ENCODE measurements around the gene MAPKAP1. TPM values are rescaled to one million over a fixed set of nuclear protein-coding genes. Genes with fewer than 3 reads are reported as not detected.

MAPKAP1 gene
- total RNA-seq, 2 experiments from 2014 or later = 53.2 to 59.4 TPM

GRCh38 chr9:125433461-125434011 is 273.5 kb downstream of the MAPKAP1 start:
- H3K36me3 Mint-ChIP-seq = no peaks in the 10 kb centered on the region
- H3K27ac Mint-ChIP-seq = no peak overlapping the region
- DNase-seq (no peak), ATAC-seq (no peak)
- H3K27me3 Mint-ChIP-seq = no peaks in the 10 kb centered on the region
- CTCF ChIA-PET = no interaction called here
- no peak overlapping the region for H3K4me3 Mint-ChIP-seq
- H3K9me3 Mint-ChIP-seq (ENCODE audit: low read depth) = no peaks in the 10 kb centered on the region
- H3K4me1 Mint-ChIP-seq = no peaks in the 10 kb centered on the region

GRCh38 chr9:125432715-125433385 is 274.2 kb downstream of the MAPKAP1 start:
- H3K27me3 Mint-ChIP-seq = no peaks in the 10 kb centered on the region
- ATAC-seq = no peak
- H3K36me3 Mint-ChIP-seq = no peaks in the 10 kb centered on the region
- H3K27ac Mint-ChIP-seq = no peak overlapping the region
- no peaks in the 10 kb centered on the region for H3K4me1 Mint-ChIP-seq
- no peak for DNase-seq
- CTCF ChIA-PET = no interaction called here
- H3K9me3 Mint-ChIP-seq (ENCODE audit: low read depth) = no peaks in the 10 kb centered on the region
- H3K4me3 Mint-ChIP-seq = no peak overlapping the region

- no peak for ATAC-seq
- H3K9me3 Mint-ChIP-seq (ENCODE audit: low read depth) = no peaks in the 10 kb centered on the region
- no peak overlapping the region for H3K4me3 Mint-ChIP-seq
- H3K4me1 Mint-ChIP-seq = no peaks in the 10 kb centered on the region
- no peaks in the 10 kb centered on the region for H3K27me3 Mint-ChIP-seq
- H3K27ac Mint-ChIP-seq = no peak overlapping the region
- CTCF ChIA-PET = no interaction called here
- DNase-seq = no peak
- H3K36me3 Mint-ChIP-seq = no peaks in the 10 kb centered on the region
Measured at GRCh38 chr9:125431741-125432271, 275.2 kb downstream of the MAPKAP1 start.

- Mint-ChIP-seq H3K27ac (no peak overlapping the region), H3K4me3 (no peak overlapping the region), H3K4me1 (no peaks in the 10 kb centered on the region), H3K36me3 (no peaks in the 10 kb centered on the region), H3K9me3 (ENCODE audit: low read depth) (no peaks in the 10 kb centered on the region), H3K27me3 (no peaks in the 10 kb centered on the region)
- DNase-seq (no peak), ATAC-seq (no peak)
- CTCF ChIA-PET = no interaction called here
Measured at GRCh38 chr9:125431012-125431305, 276.0 kb downstream of the MAPKAP1 start.

GRCh38 chr9:125430161-125431011 is 276.6 kb downstream of the MAPKAP1 start:
- H3K27me3 Mint-ChIP-seq = no peaks in the 10 kb centered on the region
- H3K4me3 Mint-ChIP-seq = no peak overlapping the region
- CTCF ChIA-PET = no interaction called here
- ATAC-seq = no peak
- no peaks in the 10 kb centered on the region for H3K9me3 Mint-ChIP-seq (ENCODE audit: low read depth)
- no peak overlapping the region for H3K27ac Mint-ChIP-seq
- no peak for DNase-seq
- H3K4me1 Mint-ChIP-seq = no peaks in the 10 kb centered on the region
- H3K36me3 Mint-ChIP-seq = no peaks in the 10 kb centered on the region

- Mint-ChIP-seq H3K27ac (no peak overlapping the region), H3K36me3 (no peaks in the 10 kb centered on the region), H3K9me3 (ENCODE audit: low read depth) (no peaks in the 10 kb centered on the region), H3K4me3 (no peak overlapping the region), H3K4me1 (no peaks in the 10 kb centered on the region), H3K27me3 (no peaks in the 10 kb centered on the region)
- ATAC-seq (no peak), DNase-seq (no peak)
- CTCF ChIA-PET = interaction anchor here (0.6 kb wide), 1 partner anchor 12 kb away, joined by 4 read pairs; no protein-coding TSS in a partner anchor
Measured at GRCh38 chr9:125429476-125430160, 277.4 kb downstream of the MAPKAP1 start.

GRCh38 chr9:125428902-125429467 is 278.0 kb downstream of the MAPKAP1 start:
- Mint-ChIP-seq H3K9me3 (ENCODE audit: low read depth) (no peaks in the 10 kb centered on the region), H3K27me3 (no peaks in the 10 kb centered on the region), H3K4me3 (no peak overlapping the region), H3K27ac (no peak overlapping the region), H3K4me1 (no peaks in the 10 kb centered on the region), H3K36me3 (no peaks in the 10 kb centered on the region)
- DNase-seq = no peak
- CTCF ChIA-PET = interaction anchor here (0.6 kb wide), 1 partner anchor 13 kb away, joined by 4 read pairs; no protein-coding TSS in a partner anchor
- ATAC-seq = no peak

- H3K4me1 Mint-ChIP-seq = no peaks in the 10 kb centered on the region
- no peak overlapping the region for H3K4me3 Mint-ChIP-seq
- CTCF ChIA-PET = interaction anchor here (1.9 kb wide), 1 partner anchor 20 kb away, joined by 9 read pairs; no protein-coding TSS in a partner anchor
- ATAC-seq (peak; percentile 53), DNase-seq (peak; percentile 51)
- no peaks in the 10 kb centered on the region for H3K9me3 Mint-ChIP-seq (ENCODE audit: low read depth)
- no peaks in the 10 kb centered on the region for H3K27me3 Mint-ChIP-seq
- no peak overlapping the region for H3K27ac Mint-ChIP-seq
- H3K36me3 Mint-ChIP-seq = no peaks in the 10 kb centered on the region
Measured at GRCh38 chr9:125428060-125428901, 278.7 kb downstream of the MAPKAP1 start.

- ATAC-seq (no peak), DNase-seq (no peak)
- Mint-ChIP-seq H3K27me3 (no peaks in the 10 kb centered on the region), H3K36me3 (no peaks in the 10 kb centered on the region), H3K4me1 (no peaks in the 10 kb centered on the region), H3K9me3 (ENCODE audit: low read depth) (no peaks in the 10 kb centered on the region), H3K4me3 (no peak overlapping the region), H3K27ac (no peak overlapping the region)
- CTCF ChIA-PET = interaction anchor here (1.9 kb wide), 1 partner anchor 19 kb away, joined by 9 read pairs; no protein-coding TSS in a partner anchor
Measured at GRCh38 chr9:125427556-125427955, 279.5 kb downstream of the MAPKAP1 start.

GRCh38 chr9:125426926-125427325 is 280.1 kb downstream of the MAPKAP1 start:
- no peak overlapping the region for H3K4me3 Mint-ChIP-seq
- H3K36me3 Mint-ChIP-seq = no peaks in the 10 kb centered on the region
- no peaks in the 10 kb centered on the region for H3K9me3 Mint-ChIP-seq (ENCODE audit: low read depth)
- no peaks in the 10 kb centered on the region for H3K27me3 Mint-ChIP-seq
- no peaks in the 10 kb centered on the region for H3K4me1 Mint-ChIP-seq
- ATAC-seq (no peak), DNase-seq (no peak)
- no peak overlapping the region for H3K27ac Mint-ChIP-seq
- CTCF ChIA-PET = interaction anchor here (1.4 to 1.9 kb wide), 2 partner anchors 16 to 19 kb away, joined by 4 to 9 read pairs; no protein-coding TSS in a partner anchor

GRCh38 chr9:125425901-125426515 is 281.0 kb downstream of the MAPKAP1 start:
- no peaks in the 10 kb centered on the region for H3K36me3 Mint-ChIP-seq

More at GRCh38 chr9:125425901-125426515, 281.0 kb downstream of the MAPKAP1 start:
- ATAC-seq (no peak), DNase-seq (no peak)
- no peaks in the 10 kb centered on the region for H3K4me1 Mint-ChIP-seq
- H3K4me3 Mint-ChIP-seq = no peak overlapping the region
- CTCF ChIA-PET = interaction anchor here (1.4 to 1.9 kb wide), 2 partner anchors 17 to 18 kb away, joined by 4 to 9 read pairs; no protein-coding TSS in a partner anchor
- H3K27me3 Mint-ChIP-seq = no peaks in the 10 kb centered on the region
- no peak overlapping the region for H3K27ac Mint-ChIP-seq
- H3K9me3 Mint-ChIP-seq (ENCODE audit: low read depth) = no peaks in the 10 kb centered on the region

All from activated CD8-positive, alpha-beta memory T cell treated with anti-CD3 and anti-CD28 coated beads, Interleukin-2, amount 10 ng/mL, durations not matched to agents 7 days and 5 days (primary cell).